Upper lobe of left lung (tissue), 4 donors: ENCODE measurements around the gene CISD3.

Experiments used
- POLR2AphosphoS5 ChIP-seq, 2 donors: sonication (generic); formaldehyde crosslinking; IDR thresholded peaks; one replicate each; pipeline ENCODE4 v1.5.1; 2017; ENCODE audit warnings: antibody characterized with exemption in 2 of 2
- TF ChIP-seq, protein P1 (sequence below), 6 experiments: fragments of 450-650 bp in 4 of 6; fragments of 200-600 bp in 2 of 6; sonication (generic) in 2 of 6; IDR thresholded peaks; one replicate each; pipeline ENCODE4 v1.5.1; 2016 to 2019; ENCODE audit warnings: antibody characterized with exemption in 6 of 6

- TF ChIP-seq POLR2AphosphoS5 (IDR thresholded peaks at IDR 0.05) = no peak
- TF ChIP-seq, protein P1, sequence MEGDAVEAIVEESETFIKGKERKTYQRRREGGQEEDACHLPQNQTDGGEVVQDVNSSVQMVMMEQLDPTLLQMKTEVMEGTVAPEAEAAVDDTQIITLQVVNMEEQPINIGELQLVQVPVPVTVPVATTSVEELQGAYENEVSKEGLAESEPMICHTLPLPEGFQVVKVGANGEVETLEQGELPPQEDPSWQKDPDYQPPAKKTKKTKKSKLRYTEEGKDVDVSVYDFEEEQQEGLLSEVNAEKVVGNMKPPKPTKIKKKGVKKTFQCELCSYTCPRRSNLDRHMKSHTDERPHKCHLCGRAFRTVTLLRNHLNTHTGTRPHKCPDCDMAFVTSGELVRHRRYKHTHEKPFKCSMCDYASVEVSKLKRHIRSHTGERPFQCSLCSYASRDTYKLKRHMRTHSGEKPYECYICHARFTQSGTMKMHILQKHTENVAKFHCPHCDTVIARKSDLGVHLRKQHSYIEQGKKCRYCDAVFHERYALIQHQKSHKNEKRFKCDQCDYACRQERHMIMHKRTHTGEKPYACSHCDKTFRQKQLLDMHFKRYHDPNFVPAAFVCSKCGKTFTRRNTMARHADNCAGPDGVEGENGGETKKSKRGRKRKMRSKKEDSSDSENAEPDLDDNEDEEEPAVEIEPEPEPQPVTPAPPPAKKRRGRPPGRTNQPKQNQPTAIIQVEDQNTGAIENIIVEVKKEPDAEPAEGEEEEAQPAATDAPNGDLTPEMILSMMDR (IDR thresholded peaks at IDR 0.05) = no peak
These were observed 8.0 kb downstream of the CISD3 start for GRCh38 chr17:38738007-38738662.
